Measurements from ENCODE around the gene NR6A1.

DNA sequence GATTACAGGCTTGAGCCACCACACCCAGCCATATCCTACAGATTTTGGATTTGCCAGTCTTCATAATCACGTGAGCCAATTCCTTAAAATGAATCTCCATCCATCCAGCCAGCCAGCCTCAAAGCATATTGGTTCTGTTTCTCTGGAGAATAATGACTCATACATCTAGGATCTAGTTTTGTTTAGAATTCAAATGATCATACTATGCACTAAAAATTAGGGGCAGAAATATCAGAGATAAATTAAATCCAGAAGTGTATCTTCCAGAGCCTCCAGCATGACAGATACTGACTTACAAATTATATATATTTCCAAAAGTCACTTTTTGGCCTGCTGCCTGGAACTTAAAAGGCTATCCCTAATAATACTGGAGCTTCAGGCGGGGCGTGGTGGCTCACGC, 144.8 kb downstream of the NR6A1 start:
- TF ChIP-seq, protein P1, sequence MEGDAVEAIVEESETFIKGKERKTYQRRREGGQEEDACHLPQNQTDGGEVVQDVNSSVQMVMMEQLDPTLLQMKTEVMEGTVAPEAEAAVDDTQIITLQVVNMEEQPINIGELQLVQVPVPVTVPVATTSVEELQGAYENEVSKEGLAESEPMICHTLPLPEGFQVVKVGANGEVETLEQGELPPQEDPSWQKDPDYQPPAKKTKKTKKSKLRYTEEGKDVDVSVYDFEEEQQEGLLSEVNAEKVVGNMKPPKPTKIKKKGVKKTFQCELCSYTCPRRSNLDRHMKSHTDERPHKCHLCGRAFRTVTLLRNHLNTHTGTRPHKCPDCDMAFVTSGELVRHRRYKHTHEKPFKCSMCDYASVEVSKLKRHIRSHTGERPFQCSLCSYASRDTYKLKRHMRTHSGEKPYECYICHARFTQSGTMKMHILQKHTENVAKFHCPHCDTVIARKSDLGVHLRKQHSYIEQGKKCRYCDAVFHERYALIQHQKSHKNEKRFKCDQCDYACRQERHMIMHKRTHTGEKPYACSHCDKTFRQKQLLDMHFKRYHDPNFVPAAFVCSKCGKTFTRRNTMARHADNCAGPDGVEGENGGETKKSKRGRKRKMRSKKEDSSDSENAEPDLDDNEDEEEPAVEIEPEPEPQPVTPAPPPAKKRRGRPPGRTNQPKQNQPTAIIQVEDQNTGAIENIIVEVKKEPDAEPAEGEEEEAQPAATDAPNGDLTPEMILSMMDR (conservative IDR thresholded peaks at IDR 0.05; ENCODE audit: low read depth in 2 of 2), result no peak
- TF ChIP-seq POLR2AphosphoS5 (IDR thresholded peaks at IDR 0.05; ENCODE audit: low read depth) (no peak), EZH2 (IDR thresholded peaks at IDR 0.05; ENCODE audit: low read depth, unreplicated experiment) (no peak), ZNF331 (CRISPR knock-in tag; IDR thresholded peaks at IDR 0.05; ENCODE audit: low read depth) (no peak), EZH2phosphoT487 (IDR thresholded peaks at IDR 0.05; ENCODE audit: unreplicated experiment) (no peak)
